HG02870 (cell line): ENCODE data around the gene SSBP4.
"Not testable (repeated sequence)": the region's sequence is repeated elsewhere in the genome, so short reads cannot be mapped to it uniquely, and the experiment has no call there.

Experiments
- ATAC-seq: cut with Tn5 transposase; IDR thresholded peaks from one replicate; pipeline ENCODE4 v1.9.1; 2021; ENCODE audit warnings: mild to moderate bottlenecking, moderate library complexity; ENCODE audit not compliant: unreplicated experiment

Gene SSBP4

GRCh38 chr19:18392926-18393325 lies 26.3 kb upstream of the SSBP4 start:
- no peak for ATAC-seq

DNA sequence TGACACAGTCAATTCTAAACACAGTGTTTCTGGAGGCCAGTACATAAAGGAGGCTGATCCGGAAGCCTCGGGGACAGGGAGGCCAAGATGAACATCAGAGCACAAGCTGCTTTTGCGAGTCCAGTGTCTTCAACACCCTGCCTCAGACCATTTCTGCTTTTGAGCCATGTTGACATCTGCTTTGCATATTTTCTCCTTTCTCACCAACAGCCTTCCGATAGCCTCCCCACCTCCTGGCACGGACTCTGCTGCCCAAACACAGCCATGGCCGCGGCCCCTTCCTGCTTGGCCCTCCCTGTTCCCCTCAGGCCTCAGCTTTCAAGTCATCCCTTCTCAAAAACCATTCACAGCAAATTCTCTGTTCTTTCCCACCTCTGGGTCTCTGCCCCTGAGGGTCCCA lies 25.4 kb upstream of the SSBP4 start:
- no peak for ATAC-seq

GRCh38 chr19:18396471-18397241 lies 22.5 kb upstream of the SSBP4 start:
- ATAC-seq = no peak

- no peak for ATAC-seq
Observed at GRCh38 chr19:18397242-18398202, 21.7 kb upstream of the SSBP4 start, which contains the start of gene LRRC25. LRRC25 (minus strand) TSS chr19:18397622; CDS start chr19:18396963, 659 bp downstream.

DNA sequence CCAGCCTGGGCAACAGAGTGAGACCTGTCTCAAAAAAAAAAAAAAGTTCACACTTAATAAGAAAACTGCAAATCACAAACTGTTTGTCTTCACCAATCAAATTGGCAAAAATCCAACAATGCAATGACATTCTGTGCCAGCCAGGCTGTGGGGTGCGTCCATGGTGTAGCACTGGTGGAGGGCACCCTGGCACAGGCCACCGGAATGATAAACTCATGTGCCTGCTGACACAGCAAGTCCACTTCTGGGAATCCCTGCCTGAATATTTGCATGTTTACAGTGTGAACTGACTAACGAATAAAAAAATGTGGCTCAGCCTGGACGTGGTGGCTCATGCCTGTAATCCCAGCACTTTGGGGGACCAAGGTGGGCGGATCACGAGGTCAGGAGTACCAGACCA lies 20.2 kb upstream of the SSBP4 start:
- no peak for ATAC-seq

GRCh38 chr19:18401580-18402112 lies 17.6 kb upstream of the SSBP4 start:
- ATAC-seq = no peak

DNA sequence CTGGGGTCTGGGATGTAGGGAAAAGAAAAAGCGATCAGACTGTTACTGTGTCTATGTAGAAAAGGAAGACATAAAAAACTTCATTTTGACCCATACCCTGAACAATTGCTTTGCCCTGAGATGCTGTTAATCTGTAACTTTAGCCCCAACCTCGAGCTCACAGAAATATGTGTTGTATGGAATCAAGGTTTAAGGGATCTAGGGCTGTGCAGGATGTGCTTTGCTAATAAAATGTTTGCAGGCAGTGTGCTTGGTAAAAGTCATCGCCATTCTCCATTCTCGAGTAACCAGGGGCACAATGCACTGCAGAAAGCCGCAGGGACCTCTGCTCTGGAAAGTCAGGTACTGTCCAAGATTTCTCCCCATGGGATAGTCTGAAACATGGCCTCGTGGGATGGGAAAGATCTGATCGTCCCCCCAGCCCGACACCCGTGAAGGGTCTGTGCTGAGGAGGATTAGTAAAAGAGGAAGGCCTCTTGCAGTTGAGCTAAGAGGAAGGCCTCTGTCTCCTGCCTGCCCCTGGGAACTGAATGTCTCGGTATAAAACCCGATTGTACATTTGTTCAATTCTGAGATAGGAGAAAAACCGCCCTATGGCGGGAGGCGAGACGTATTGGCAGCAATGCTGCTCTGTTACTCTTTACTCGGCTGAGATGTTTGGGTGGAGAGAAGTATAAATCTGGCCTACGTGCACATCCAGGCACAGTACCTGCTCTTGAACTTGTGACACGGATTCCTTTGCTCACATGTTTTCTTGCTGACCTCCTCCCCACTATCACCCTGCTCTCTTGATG lies 16.5 kb upstream of the SSBP4 start:
- not testable (repeated sequence) for ATAC-seq

- not testable (repeated sequence) for ATAC-seq
Observed at GRCh38 chr19:18405754-18406153, 13.4 kb upstream of the SSBP4 start.

DNA sequence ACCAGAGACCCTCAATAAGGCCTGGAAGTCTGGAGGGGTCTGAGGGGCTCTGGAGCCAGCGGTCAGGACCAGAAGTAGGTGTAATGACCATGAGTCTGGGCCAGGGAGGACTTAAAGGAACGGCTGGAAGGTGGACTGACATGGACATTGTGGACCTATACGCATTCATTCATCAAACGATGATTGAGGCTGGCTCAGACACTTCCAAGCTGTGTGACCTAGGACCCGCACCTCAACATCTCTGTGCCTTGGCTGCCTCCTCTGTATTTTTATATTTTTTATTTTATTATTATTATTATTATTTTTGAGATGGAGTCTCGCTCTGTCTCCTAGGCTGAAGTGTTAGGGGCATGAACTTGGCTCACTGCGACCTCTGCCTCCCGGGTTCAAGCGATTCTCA lies 12.4 kb upstream of the SSBP4 start:
- no peak for ATAC-seq

- no peak for ATAC-seq
Observed at GRCh38 chr19:18408053-18408476, 11.1 kb upstream of the SSBP4 start.

DNA sequence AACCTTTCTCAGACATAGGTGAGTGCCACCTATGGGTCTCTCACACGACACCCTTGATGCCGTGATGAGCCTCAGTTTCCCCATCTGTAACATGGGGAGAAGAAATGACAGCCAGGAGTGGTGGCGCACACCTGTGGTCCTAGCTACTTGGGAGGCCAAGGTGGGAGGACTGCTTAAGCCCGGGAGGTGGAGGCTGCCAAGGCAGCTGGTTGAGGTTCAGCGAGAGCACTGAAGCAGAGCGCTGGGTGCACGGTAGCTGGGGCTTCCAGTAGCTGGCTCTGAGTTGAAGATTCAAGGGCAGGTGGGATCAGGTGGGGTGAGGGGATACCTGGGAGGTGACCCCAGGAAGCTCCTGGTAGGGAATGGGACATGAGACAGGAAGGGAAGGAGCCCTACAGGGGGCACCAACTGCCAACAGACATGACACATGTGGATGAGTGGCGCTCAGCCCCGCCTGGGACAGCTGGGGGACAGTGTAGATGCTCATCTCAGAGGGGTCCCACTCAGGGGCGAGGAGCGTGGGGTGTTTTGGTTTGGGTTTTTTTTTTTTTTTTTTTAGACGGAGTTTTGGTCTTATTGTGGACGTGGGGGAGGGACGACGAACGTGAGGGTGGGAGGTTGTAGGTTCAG lies 6.5 kb upstream of the SSBP4 start:
- ATAC-seq = no peak

GRCh38 chr19:18414504-18415177 lies 4.6 kb upstream of the SSBP4 start:
- no peak for ATAC-seq

DNA sequence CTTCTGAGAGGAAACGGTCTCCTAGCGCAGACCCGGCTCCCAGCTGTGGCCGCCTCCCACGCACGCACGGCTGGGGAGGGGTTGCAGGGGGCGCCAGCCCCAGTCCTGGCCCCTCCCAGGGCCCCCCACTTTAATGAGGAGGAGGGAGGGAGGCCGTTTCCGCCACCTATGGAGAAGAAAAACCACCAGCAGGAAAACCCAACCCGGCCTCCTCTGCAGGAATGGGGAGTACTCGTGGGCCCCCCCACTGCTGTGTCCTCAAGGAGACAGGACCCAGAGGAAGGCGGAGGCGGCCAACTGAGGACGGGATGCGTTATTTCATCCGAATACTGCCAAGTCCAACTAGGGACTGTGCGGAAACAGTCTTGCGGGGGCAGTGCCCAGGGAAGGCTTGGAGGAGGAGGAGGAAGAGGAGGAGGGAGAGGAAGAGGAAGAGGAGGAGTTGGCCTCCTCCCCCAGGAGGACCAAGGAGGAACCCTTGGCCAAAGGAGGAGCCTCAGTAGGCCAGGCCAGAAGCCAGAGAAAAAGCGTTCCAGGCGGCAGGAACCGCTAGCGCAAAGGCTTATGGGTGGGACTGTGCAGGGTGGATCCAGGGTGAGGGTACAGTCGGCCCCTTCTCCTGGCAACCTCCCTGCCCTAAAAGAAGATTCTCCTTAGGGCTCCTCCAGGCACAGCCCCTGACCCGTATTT lies 3.9 kb upstream of the SSBP4 start:
- no peak for ATAC-seq

GRCh38 chr19:18416778-18417249 lies 2.4 kb upstream of the SSBP4 start:
- no peak for ATAC-seq

DNA sequence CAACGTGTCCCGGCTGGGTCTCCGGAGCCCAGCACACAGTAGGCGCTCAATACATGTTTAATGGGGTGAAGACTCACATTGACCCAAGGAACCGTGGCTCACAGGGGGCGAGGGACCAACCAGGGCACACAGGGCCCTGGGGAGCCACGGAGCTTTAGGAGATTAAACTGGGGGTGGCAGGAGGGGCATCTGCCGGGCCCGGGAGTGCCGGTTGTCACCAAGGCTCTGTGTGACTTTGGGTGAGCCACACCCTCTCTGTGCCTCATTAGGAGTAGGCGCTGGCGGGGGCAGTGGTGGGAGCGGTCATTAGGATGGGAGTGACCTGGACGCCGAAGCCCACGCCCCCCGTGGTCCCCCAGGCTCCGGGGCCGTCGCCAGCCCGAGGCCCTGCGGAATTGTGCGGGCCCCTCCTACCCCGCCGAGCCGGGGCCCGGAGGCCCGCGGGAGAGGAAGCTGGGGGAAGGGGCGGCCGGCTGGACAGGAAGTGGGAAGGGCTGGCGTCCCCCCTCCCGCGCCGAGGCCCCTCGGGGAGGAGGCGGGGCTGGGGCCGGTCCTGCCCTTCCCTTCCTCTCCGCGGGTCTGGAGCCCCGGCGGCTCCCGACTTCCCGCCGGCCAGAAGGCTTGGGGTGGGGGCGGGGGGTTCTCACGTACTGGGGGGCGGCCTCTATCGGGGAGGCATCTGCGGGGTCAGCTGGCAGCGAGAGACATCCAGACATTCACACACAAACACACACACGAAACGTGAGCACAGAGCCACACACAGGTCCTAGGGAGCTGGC lies 1.8 kb upstream of the SSBP4 start:
- ATAC-seq = no peak

DNA sequence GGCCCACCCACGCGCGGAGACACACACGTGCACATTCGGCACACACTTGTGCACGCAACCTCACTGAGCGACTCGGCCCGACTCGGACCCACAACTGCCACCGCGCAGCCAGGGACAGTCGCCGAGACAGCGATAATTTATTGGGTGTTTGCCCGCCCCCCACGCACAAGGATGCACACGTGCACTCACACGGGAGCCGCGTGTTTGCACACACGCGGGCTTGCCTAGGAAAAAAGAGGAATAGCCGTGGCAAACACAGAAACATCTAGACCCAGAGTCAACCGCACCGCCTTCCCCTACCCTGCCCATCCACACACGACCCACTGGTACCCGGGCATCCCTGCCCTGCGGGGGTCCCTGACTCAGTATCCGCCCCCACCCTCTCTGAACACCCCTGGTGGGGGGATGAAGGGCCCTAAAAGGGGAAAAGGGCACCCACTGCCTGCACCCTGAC lies 1.1 kb upstream of the SSBP4 start:
- no peak for ATAC-seq

DNA sequence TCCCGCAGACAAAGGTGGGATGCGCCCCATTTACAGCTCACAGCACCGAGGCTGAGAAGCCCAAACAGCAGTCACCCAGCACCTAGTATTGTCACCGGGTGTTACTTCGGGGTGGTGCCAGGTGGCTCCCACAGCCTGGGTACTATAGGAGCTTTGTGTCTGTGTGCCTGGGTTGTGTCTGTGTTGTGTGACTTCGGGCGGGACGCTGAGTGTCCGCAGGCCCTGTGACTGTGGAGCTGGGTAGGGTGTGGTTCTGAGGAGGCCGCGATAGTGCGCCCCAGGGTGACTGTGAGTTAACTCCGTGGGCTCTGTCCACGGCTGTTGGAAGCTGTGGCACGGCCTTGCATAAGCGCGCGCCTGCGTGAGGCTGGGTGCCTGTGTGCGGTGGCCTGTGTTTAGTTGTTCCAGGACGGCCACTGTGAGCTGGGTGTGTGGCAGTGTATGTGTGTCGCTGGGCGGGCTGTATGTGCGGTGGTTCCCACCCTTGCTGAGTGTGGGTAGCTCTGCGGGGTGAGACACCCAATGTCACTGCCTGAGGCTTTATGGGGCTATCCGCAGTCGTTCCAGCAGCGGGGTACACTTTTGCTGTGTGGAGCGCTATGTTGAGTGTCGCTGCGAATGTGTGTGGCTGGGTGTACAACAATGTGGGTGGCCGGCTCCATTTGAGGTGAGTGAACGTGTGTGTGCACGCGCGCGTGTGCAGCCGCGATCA lies 559 bp upstream of the SSBP4 start:
- ATAC-seq = no peak
